SK-N-SH (cell line): ENCODE data around the gene TMEM256. TPM values are rescaled to one million over a fixed set of nuclear protein-coding genes. Genes with fewer than 3 reads are reported as not detected.
"Not testable (repeated sequence)": the region's sequence is repeated elsewhere in the genome, so short reads cannot be mapped to it uniquely, and the experiment has no call there.

ENCODE experiments used
- CTCF ChIA-PET: fragments of 300-600, 350-600 bp; formaldehyde crosslinking; extraction: SDS; loops from one replicate; lab custom pipeline; 2021; lab: Yijun Ruan, JAX
- POLR2A ChIA-PET: fragments of 350-600 bp; sonication (Branson Sonifier 250); formaldehyde crosslinking; extraction: SDS; loops from one replicate; lab custom pipeline; 2020; ENCODE audit warnings: antibody characterized with exemption, inconsistent platforms; lab: Yijun Ruan, JAX
- DNase-seq: peaks from one replicate; pipeline ENCODE4 v3.0.0; 2012
- H2AFZ ChIP-seq: fragments of 200-600 bp; sonication (generic); 2 replicates; pipeline ENCODE4 v1.8.1; 2016; ENCODE audit warnings: antibody characterized with exemption, mild to moderate bottlenecking, low read depth
- H3F3A ChIP-seq: fragments of 200-600 bp; sonication (generic); replicated peaks from 2 replicates; pipeline ENCODE3; 2016; ENCODE audit warnings: antibody characterized with exemption, mild to moderate bottlenecking; ENCODE audit not compliant: insufficient read depth
- H3K27ac ChIP-seq, 2 experiments: fragments of 200-500 bp in 1 of 2; fragments of 200-600 bp in 1 of 2; sonication (Bioruptor generic) in 1 of 2; sonication (generic), shearing (Covaris generic) in 1 of 2; 2 replicates each; pipeline versions ENCODE4 v1.5.1 to v1.6.1; 2014 to 2016; ENCODE audit warnings: low read depth in 2 of 2, inconsistent platforms in 1 of 2, low read length in 1 of 2, mild to moderate bottlenecking in 1 of 2, mixed read lengths in 1 of 2
- H3K27me3 ChIP-seq: fragments of 200-600 bp; sonication (generic), shearing (Covaris generic); 2 replicates; pipeline ENCODE4 v1.6.1; 2016; ENCODE audit warnings: mixed run types; ENCODE audit not compliant: insufficient read depth
- H3K36me3 ChIP-seq, 2 experiments: fragments of 200-500 bp in 1 of 2; fragments of 200-600 bp in 1 of 2; sonication (Bioruptor generic) in 1 of 2; sonication (generic) in 1 of 2; replicated peaks in 1 of 2; 2 replicates each; pipeline versions ENCODE3 to v1.5.1; 2014 to 2016; ENCODE audit warnings: low read length in 1 of 2, mild to moderate bottlenecking in 1 of 2; ENCODE audit not compliant: insufficient read depth in 2 of 2, control insufficient read depth in 1 of 2
- H3K4me1 ChIP-seq, 2 experiments: fragments of 200-500 bp in 1 of 2; fragments of 200-600 bp in 1 of 2; sonication (Bioruptor generic) in 1 of 2; sonication (generic), shearing (Covaris generic) in 1 of 2; 2 replicates each; pipeline versions ENCODE4 v1.5.1 to v1.6.1; 2014 to 2016; ENCODE audit warnings: low read depth in 1 of 2, low read length in 1 of 2, mixed run types in 1 of 2; ENCODE audit not compliant: insufficient read depth in 2 of 2, control insufficient read depth in 1 of 2
- H3K4me2 ChIP-seq: fragments of 200-600 bp; sonication (generic), shearing (Covaris generic); 2 replicates; pipeline ENCODE4 v1.6.1; 2017; ENCODE audit warnings: mixed run types
- H3K4me3 ChIP-seq, 2 experiments: fragments of 200-500 bp in 1 of 2; fragments of 200-600 bp in 1 of 2; sonication (Bioruptor generic) in 1 of 2; sonication (generic), shearing (Covaris generic) in 1 of 2; 2 replicates each; pipeline versions ENCODE4 v1.5.1 to v1.8.1; 2014 to 2016; ENCODE audit warnings: low read depth in 2 of 2, inconsistent platforms in 1 of 2, low read length in 1 of 2, mild to moderate bottlenecking in 1 of 2, mixed read lengths in 1 of 2, moderate library complexity in 1 of 2
- H3K79me2 ChIP-seq: fragments of 200-600 bp; sonication (generic); 2 replicates; pipeline ENCODE4 v1.8.1; 2017; ENCODE audit warnings: mild to moderate bottlenecking; ENCODE audit not compliant: insufficient read depth
- H3K9ac ChIP-seq: fragments of 200-600 bp; sonication (generic); 2 replicates; pipeline ENCODE4 v1.6.1; 2017; ENCODE audit warnings: mixed run types
- H3K9me2 ChIP-seq: fragments of 200-600 bp; sonication (generic); 2 replicates; pipeline ENCODE4 v1.6.1; 2017; ENCODE audit warnings: mixed run types
- H3K9me3 ChIP-seq: fragments of 200-600 bp; sonication (generic); 2 replicates; pipeline ENCODE4 v1.6.1; 2017; ENCODE audit warnings: mixed run types, mild to moderate bottlenecking, moderate library complexity
- H4K20me1 ChIP-seq: fragments of 200-600 bp; sonication (generic); 2 replicates; pipeline ENCODE4 v1.6.1; 2017; ENCODE audit warnings: mild to moderate bottlenecking, mixed run types; ENCODE audit not compliant: insufficient read depth
- CHD2 ChIP-seq: fragments of 150-350 bp; IDR thresholded peaks from 2 replicates; pipeline ENCODE4 v1.6.1; 2018; ENCODE audit warnings: low read length; ENCODE audit not compliant: partially characterized antibody
- FOXJ3 ChIP-seq: sonication (generic); formaldehyde crosslinking; IDR thresholded peaks from 2 replicates; pipeline ENCODE4 v1.5.1; 2020; ENCODE audit warnings: mild to moderate bottlenecking, missing genetic modification reagents
- GABPA ChIP-seq: IDR thresholded peaks from 2 replicates; pipeline ENCODE4 v1.4.0; 2012; ENCODE audit warnings: low read depth, mild to moderate bottlenecking
- GATA2 ChIP-seq: sonication (generic); formaldehyde crosslinking; IDR thresholded peaks from 2 replicates; pipeline ENCODE4 v1.5.0; 2020; ENCODE audit warnings: mild to moderate bottlenecking, missing genetic modification reagents
- JUND ChIP-seq: IDR thresholded peaks from 2 replicates; pipeline ENCODE4 v1.4.0; 2012
- MEF2A ChIP-seq: IDR thresholded peaks from 2 replicates; pipeline ENCODE4 v1.4.0; 2012; ENCODE audit warnings: low read depth, borderline replicate concordance
- MXI1 ChIP-seq: IDR thresholded peaks from 2 replicates; pipeline ENCODE4 v1.6.1; 2012; ENCODE audit warnings: mild to moderate bottlenecking, low read depth, low read length, improper control_type of control experiment
- NRF1 ChIP-seq: IDR thresholded peaks from 2 replicates; pipeline ENCODE4 v1.6.1; 2012; ENCODE audit warnings: low read depth, mild to moderate bottlenecking, low read length
- RAD21 ChIP-seq: IDR thresholded peaks from 2 replicates; pipeline ENCODE4 v1.6.1; 2012; ENCODE audit warnings: mild to moderate bottlenecking, low read length
- RXRA ChIP-seq: IDR thresholded peaks from 2 replicates; pipeline ENCODE4 v1.4.0; 2012; ENCODE audit warnings: low read depth, mild to moderate bottlenecking, borderline replicate concordance
- SIN3A ChIP-seq: IDR thresholded peaks from 2 replicates; pipeline ENCODE4 v1.6.1; 2012; ENCODE audit warnings: low read depth, mild to moderate bottlenecking, low read length, moderate library complexity, borderline replicate concordance
- SMC3 ChIP-seq: IDR thresholded peaks from 2 replicates; pipeline ENCODE4 v1.6.1; 2012; ENCODE audit warnings: low read depth, low read length, improper control_type of control experiment
- TAF1 ChIP-seq: IDR thresholded peaks from 2 replicates; pipeline ENCODE4 v1.6.1; 2012; ENCODE audit warnings: low read depth, mild to moderate bottlenecking, low read length, moderate library complexity, borderline replicate concordance
- TCF12 ChIP-seq: IDR thresholded peaks from 2 replicates; pipeline ENCODE4 v1.4.0; 2012
- YY1 ChIP-seq: IDR thresholded peaks from 2 replicates; pipeline ENCODE4 v1.4.0; 2012; ENCODE audit warnings: low read depth, mild to moderate bottlenecking
- WGBS: methylation state at CpG from one replicate; pipeline ENCODE4 v1.1.6; 2017; ENCODE audit warnings: low lambda C conversion rate; 5-methylcytosine and 5-hydroxymethylcytosine counted together
- polyA plus RNA-seq, 3 experiments: library from polyadenylated mRNA; depleted of rRNA; stranded (reverse); fragments of >200 nt; gene quantifications; 2 replicates each; pipeline ENCODE4 v1.2.3, GENCODE V29; 2012
- TF ChIP-seq, protein P1 (sequence below): IDR thresholded peaks from 2 replicates; pipeline ENCODE4; 2012
- TF ChIP-seq, protein P2 (sequence below): fragments of 150-350 bp; IDR thresholded peaks from 2 replicates; pipeline ENCODE4 v1.6.1; 2017; ENCODE audit warnings: antibody characterized with exemption, low read length, low read depth, borderline replicate concordance

The TMEM256 gene
- polyA plus RNA-seq, 1 of the 3 experiments (the other 2 are of a cell fraction), result 213 TPM

GRCh38 chr17:7367083-7367482 lies 36.8 kb downstream of the TMEM256 start:
- Histone ChIP-seq H2AFZ (no peak overlapping the region), H4K20me1 (no peaks in the 10 kb centered on the region), H3K4me2 (no peak overlapping the region), H3K79me2 (no peaks in the 10 kb centered on the region), H3K4me1 (no peaks in the 10 kb centered on the region; a peak in 1 of 4 replicates), H3K9me3 (no peaks in the 10 kb centered on the region), H3K36me3 (no peaks in the 10 kb centered on the region), H3K27me3 (no peaks in the 10 kb centered on the region), H3K27ac (no peak overlapping the region), H3K9me2 (no peaks in the 10 kb centered on the region), H3K9ac (no peak overlapping the region), H3F3A (no peaks in the 10 kb centered on the region), H3K4me3 (no peak overlapping the region)
- WGBS, result 92% methylated on average over 5 of the region's 8 CpGs
- TF ChIP-seq JUND, result no peak
- no peak for TF ChIP-seq CHD2
- TF ChIP-seq TAF1, result no peak
- no peak for TF ChIP-seq SIN3A
- TF ChIP-seq MEF2A, result no peak
- ChIA-PET POLR2A (no interaction called here), CTCF (no interaction called here)
- no peak for DNase-seq

GRCh38 chr17:7365963-7366362 lies 37.9 kb downstream of the TMEM256 start:
- H2AFZ ChIP-seq, DNase-seq, H4K20me1 ChIP-seq, H3K36me3 ChIP-seq, H3K27ac ChIP-seq, H3K9me2 ChIP-seq, H3K4me1 ChIP-seq, H3K4me2 ChIP-seq, H3K27me3 ChIP-seq, H3F3A ChIP-seq, H3K79me2 ChIP-seq, H3K9ac ChIP-seq, H3K9me3 ChIP-seq, POLR2A ChIA-PET, H3K4me3 ChIP-seq: not testable (repeated sequence)
- WGBS, result 83% methylated on average over 6 of the region's 7 CpGs
- CTCF ChIA-PET, result interaction anchor here (0.6 to 2.2 kb wide), 2 partner anchors 10 to 41 kb away, joined by 3 to 16 read pairs; partner anchors contain the start of gene TMEM95

GRCh38 chr17:7363311-7363710 lies 40.6 kb downstream of the TMEM256 start:
- TF ChIP-seq, protein P1, sequence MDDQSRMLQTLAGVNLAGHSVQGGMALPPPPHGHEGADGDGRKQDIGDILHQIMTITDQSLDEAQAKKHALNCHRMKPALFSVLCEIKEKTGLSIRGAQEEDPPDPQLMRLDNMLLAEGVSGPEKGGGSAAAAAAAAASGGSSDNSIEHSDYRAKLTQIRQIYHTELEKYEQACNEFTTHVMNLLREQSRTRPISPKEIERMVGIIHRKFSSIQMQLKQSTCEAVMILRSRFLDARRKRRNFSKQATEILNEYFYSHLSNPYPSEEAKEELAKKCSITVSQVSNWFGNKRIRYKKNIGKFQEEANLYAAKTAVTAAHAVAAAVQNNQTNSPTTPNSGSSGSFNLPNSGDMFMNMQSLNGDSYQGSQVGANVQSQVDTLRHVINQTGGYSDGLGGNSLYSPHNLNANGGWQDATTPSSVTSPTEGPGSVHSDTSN, result no peak
- TF ChIP-seq, protein P2, sequence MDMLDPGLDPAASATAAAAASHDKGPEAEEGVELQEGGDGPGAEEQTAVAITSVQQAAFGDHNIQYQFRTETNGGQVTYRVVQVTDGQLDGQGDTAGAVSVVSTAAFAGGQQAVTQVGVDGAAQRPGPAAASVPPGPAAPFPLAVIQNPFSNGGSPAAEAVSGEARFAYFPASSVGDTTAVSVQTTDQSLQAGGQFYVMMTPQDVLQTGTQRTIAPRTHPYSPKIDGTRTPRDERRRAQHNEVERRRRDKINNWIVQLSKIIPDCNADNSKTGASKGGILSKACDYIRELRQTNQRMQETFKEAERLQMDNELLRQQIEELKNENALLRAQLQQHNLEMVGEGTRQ, result no peak
- no peak for TF ChIP-seq GATA2
- no peak for TF ChIP-seq RXRA
- TF ChIP-seq SMC3, result no peak
- TF ChIP-seq GABPA, result no peak
- no peak for TF ChIP-seq RAD21
- no peak for TF ChIP-seq JUND
- TF ChIP-seq MXI1, result no peak
- TF ChIP-seq TCF12, result no peak
- no peak for TF ChIP-seq YY1
- TF ChIP-seq NRF1, result no peak
- no peak for TF ChIP-seq FOXJ3 (CRISPR knock-in tag)
- Histone ChIP-seq H3K27me3 (no peaks in the 10 kb centered on the region), H3K36me3 (no peaks in the 10 kb centered on the region), H3F3A (no peaks in the 10 kb centered on the region), H2AFZ (no peak overlapping the region), H3K4me1 (no peaks in the 10 kb centered on the region), H3K9me2 (no peaks in the 10 kb centered on the region), H3K9ac (no peak overlapping the region), H3K4me2 (no peak overlapping the region), H3K4me3 (no peak overlapping the region), H3K27ac (no peak overlapping the region), H3K79me2 (no peaks in the 10 kb centered on the region), H4K20me1 (no peaks in the 10 kb centered on the region), H3K9me3 (no peaks in the 10 kb centered on the region)
- ChIA-PET CTCF (interaction anchor here (2.1 to 2.3 kb wide), 2 partner anchors 11 to 74 kb away, joined by 9 to 10 read pairs; partner anchors contain the start of gene KCTD11), POLR2A (interaction anchor here (0.6 kb wide), 1 partner anchor 304 kb away, joined by 4 read pairs; no protein-coding TSS in a partner anchor)
- no peak for DNase-seq
- 85% methylated on average over 6 of the region's 6 CpGs for WGBS
